ENCODE data around the gene NAPSA. TPM values are rescaled to one million over a fixed set of nuclear protein-coding genes. Genes with fewer than 3 reads are reported as not detected.

The NAPSA gene
- total and polyA plus RNA-seq, 2 of the 8 experiments (the other 6 are each of a cell fraction or from before 2014, with no cell fraction given): 0.71 to 0.73 TPM

DNA sequence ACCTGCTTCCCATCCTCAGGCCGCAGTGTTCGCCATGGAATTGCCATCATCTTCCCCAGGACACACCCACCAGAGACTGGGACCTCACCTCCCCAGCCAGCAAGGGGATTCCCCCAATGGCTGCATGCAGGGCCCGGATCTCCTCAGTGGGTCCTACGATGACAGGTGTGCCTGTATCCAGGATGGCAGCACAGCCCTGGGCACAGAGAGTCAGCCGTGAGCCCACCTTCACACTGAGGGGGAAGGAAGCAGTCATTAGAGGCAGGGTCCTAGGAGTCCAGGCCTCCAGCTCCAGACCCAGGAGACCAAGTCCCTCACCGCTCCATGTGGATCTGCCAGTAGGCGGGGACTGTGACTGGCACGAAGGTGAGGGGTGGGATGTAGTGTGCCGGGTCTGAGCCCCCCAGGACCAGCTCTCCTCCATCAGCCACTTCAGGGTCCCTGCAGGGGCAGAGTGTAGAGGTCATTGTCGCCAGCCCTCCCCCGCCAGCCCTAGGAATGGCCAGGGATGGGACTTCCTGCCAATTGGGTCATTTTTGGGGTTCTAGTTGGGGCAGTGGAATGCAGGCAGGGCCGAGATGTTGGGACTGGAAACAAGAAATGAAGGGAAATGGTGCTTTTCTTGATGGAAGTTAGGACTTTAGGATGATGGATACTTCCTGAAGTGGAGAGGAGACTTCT is 30.6 kb downstream of the NAPSA start:
- Histone ChIP-seq H3K4ac (replicated peaks; ENCODE audit: insufficient read length, low read depth, low read length) (no peak overlapping the region), H4K5ac (ENCODE audit: insufficient read length, low read depth, low read length) (no peak overlapping the region), H3K36me3 (ENCODE audit: control insufficient read depth in 2 of 4, insufficient read depth in 4 of 4, low read length in 3 of 4) (0 out of 8 replicates have a peak, but pooled peaks cover 0 to 4% (median 1%) of the 10 kb centered on the region in 4 experiments), H4K8ac (ENCODE audit: extremely low read depth, insufficient read depth, low read length) (no peak overlapping the region), H2BK120ac (replicated peaks; ENCODE audit: low read depth, low read length) (no peak overlapping the region), H2AK5ac (ENCODE audit: low read depth, low read length) (no peak overlapping the region), H4K91ac (replicated peaks; ENCODE audit: insufficient read length, low read length) (no peak overlapping the region), H3K18ac (ENCODE audit: extremely low read depth, low read length) (no peak overlapping the region), H2BK5ac (ENCODE audit: low read depth, low read length) (0 out of 2 replicates have a peak overlapping the region, but pooled peaks have one; percentile 24), H2AFZ (ENCODE audit: low read length) (no peak overlapping the region), H3K27me3 (replicated peaks in 1 of 4; ENCODE audit: control insufficient read depth in 3 of 4, extremely low read depth in 1 of 4, insufficient read depth in 3 of 4, low read length in 3 of 4) (no peaks in the 10 kb centered on the region; a peak in 1 of 7 replicates), H4K20me1 (replicated peaks in 1 of 2; ENCODE audit: control insufficient read depth in 1 of 2, insufficient read depth in 2 of 2, low read length in 2 of 2) (peaks cover 0 to 1% of the 10 kb centered on the region in 2 experiments), H3K4me1 (replicated peaks in 1 of 4; ENCODE audit: control insufficient read depth in 3 of 4, insufficient read depth in 4 of 4, low read length in 3 of 4) (peaks cover 2 to 18% (median 12%) of the 10 kb centered on the region in 4 experiments), H3K79me1 (ENCODE audit: low read depth, low read length) (no peaks in the 10 kb centered on the region; the same call in 1 of the 2 replicates), H3K4me2 (ENCODE audit: insufficient read depth in 1 of 2, low read depth in 2 of 2, low read length in 2 of 2) (peak overlapping the region in 1 of 2 experiments; percentile 75; a peak in 3 of 4 replicates), H3K4me3 (ENCODE audit: extremely low read depth in 1 of 4, insufficient read depth in 2 of 4, low read depth in 3 of 4, low read length in 4 of 4) (no peak overlapping the region), H2BK20ac (ENCODE audit: low read length) (no peak overlapping the region), H3K9ac (replicated peaks in 1 of 4; ENCODE audit: extremely low read depth in 1 of 4, low read depth in 3 of 4, low read length in 3 of 4) (no peak overlapping the region), H2BK12ac (ENCODE audit: low read depth, low read length) (no peak overlapping the region), H3K56ac (replicated peaks; ENCODE audit: insufficient read length, low read depth, low read length) (no peak overlapping the region), H2BK15ac (ENCODE audit: low read length) (0 out of 2 replicates have a peak overlapping the region, but pooled peaks have one; percentile 29), H3K79me2 (ENCODE audit: control insufficient read depth in 1 of 2, insufficient read depth in 2 of 2, low read length in 2 of 2) (peaks cover 3 to 6% of the 10 kb centered on the region in 2 experiments; a peak in 2 of 4 replicates), H3K23me2 (ENCODE audit: low read depth, low read length) (peaks cover 26% of the 10 kb centered on the region), H3K14ac (ENCODE audit: insufficient read length) (no peak overlapping the region), H3K9me3 (ENCODE audit: insufficient read depth in 2 of 2, low read depth in 1 of 2, low read length in 1 of 2) (no peaks in the 10 kb centered on the region), H3K27ac (ENCODE audit: low read depth, low read length) (no peak overlapping the region), H3K23ac (ENCODE audit: insufficient read length) (no peak overlapping the region)
- TF ChIP-seq, protein P1, sequence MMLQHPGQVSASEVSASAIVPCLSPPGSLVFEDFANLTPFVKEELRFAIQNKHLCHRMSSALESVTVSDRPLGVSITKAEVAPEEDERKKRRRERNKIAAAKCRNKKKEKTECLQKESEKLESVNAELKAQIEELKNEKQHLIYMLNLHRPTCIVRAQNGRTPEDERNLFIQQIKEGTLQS (IDR thresholded peaks at IDR 0.05; ENCODE audit: insufficient read depth, low read depth, low read length): no peak
- DNase-seq (ENCODE audit: low read depth in 1 of 2, low spot score in 2 of 2) (no peak), FAIRE-seq (no peak)
- ChIA-PET CTCF (ENCODE audit: partially characterized antibody) (interaction anchor here (0.6 to 1.5 kb wide), 5 partner anchors 16 to 257 kb away, joined by 3 to 6 read pairs (median 4); no protein-coding TSS in a partner anchor), POLR2A (ENCODE audit: partially characterized antibody) (interaction anchor here (0.6 to 2.8 kb wide), 6 partner anchors 9 to 807 kb away, joined by 3 to 17 read pairs (median 5); no protein-coding TSS in a partner anchor)
- WGBS, 2 experiments (ENCODE audit: extremely low coverage in 1 of 2, insufficient coverage in 1 of 2, insufficient read length in 1 of 2, insufficient replicate concordance in 2 of 2, low coverage in 1 of 2, low lambda C conversion rate in 2 of 2, missing lambda C conversion rate in 1 of 2): 95% methylated on average over 12 of the region's 12 CpGs; no CpG with 5 or more reads in 1 of the 2 experiments

Measured in H1 (cell line).